ENCODE measurements around the gene FOXD4. TPM values are rescaled to one million over a fixed set of nuclear protein-coding genes. Genes with fewer than 3 reads are reported as not detected.
"Not testable (repeated sequence)": the region's sequence is repeated elsewhere in the genome, so short reads cannot be mapped to it uniquely, and the experiment has no call there.

The FOXD4 gene
- total RNA-seq, 2 experiments from 2014 or later: 0.17 to 0.22 TPM

- H3K9me3 Mint-ChIP-seq; H3K4me1 Mint-ChIP-seq; H3K27ac Mint-ChIP-seq; H3K4me3 Mint-ChIP-seq; H3K36me3 Mint-ChIP-seq; ATAC-seq (ENCODE audit: low read depth); DNase-seq; POLR2A ChIA-PET: not testable (repeated sequence)
- H3K27me3 Mint-ChIP-seq: peaks cover 22% of the 10 kb centered on the region
These were observed 39.9 kb downstream of the FOXD4 start for GRCh38 chr9:78333-78732.

GRCh38 chr9:76389-76788 lies 41.8 kb downstream of the FOXD4 start:
- H3K27me3 Mint-ChIP-seq: peaks cover 23% of the 10 kb centered on the region
- ATAC-seq (ENCODE audit: low read depth); H3K4me1 Mint-ChIP-seq; H3K4me3 Mint-ChIP-seq; POLR2A ChIA-PET; H3K36me3 Mint-ChIP-seq; H3K9me3 Mint-ChIP-seq; DNase-seq; H3K27ac Mint-ChIP-seq: not testable (repeated sequence)

- peaks cover 19% of the 10 kb centered on the region for H3K27me3 Mint-ChIP-seq
- DNase-seq; H3K36me3 Mint-ChIP-seq; POLR2A ChIA-PET; H3K27ac Mint-ChIP-seq; ATAC-seq (ENCODE audit: low read depth); H3K9me3 Mint-ChIP-seq; H3K4me1 Mint-ChIP-seq: not testable (repeated sequence)
- peak overlapping the region; percentile 64 for H3K4me3 Mint-ChIP-seq
These were observed 44.2 kb downstream of the FOXD4 start for GRCh38 chr9:73900-74525.

GRCh38 chr9:73076-73899 lies 44.9 kb downstream of the FOXD4 start:
- H3K4me3 Mint-ChIP-seq: peak overlapping the region; percentile 64
- peak; percentile 60 for ATAC-seq (ENCODE audit: low read depth)
- H3K36me3 Mint-ChIP-seq, H3K4me1 Mint-ChIP-seq, POLR2A ChIA-PET, H3K9me3 Mint-ChIP-seq, H3K27ac Mint-ChIP-seq: not testable (repeated sequence)
- DNase-seq: peak; percentile 40
- peaks cover 19% of the 10 kb centered on the region for H3K27me3 Mint-ChIP-seq

Other genes starting within 250 kb of the FOXD4 start
- 10 to 100 TPM; 26.6 to 27.4 TPM for gene WASHC1, start 89.0 kb downstream of the FOXD4 start, total RNA-seq
- gene ZNG1A, start 60.6 kb upstream of the FOXD4 start, total RNA-seq: 10 to 100 TPM; 26.4 to 27.5 TPM
- 100 to 1,000 TPM; 318 to 319 TPM for gene DOCK8, start 96.4 kb upstream of the FOXD4 start, total RNA-seq